Measurements from ENCODE around the gene HEMK1. TPM values are rescaled to one million over a fixed set of nuclear protein-coding genes. Genes with fewer than 3 reads are reported as not detected.
A peak's percentile ranks its signal among the peaks of the same experiment; 100 is the strongest.

Gene HEMK1
- total and polyA plus RNA-seq, 8 donors = 23.5 to 27.6 (median 25.0) TPM

GRCh38 chr3:50545781-50546180 is 23.5 kb upstream of the HEMK1 start:
- H3K4me1 ChIP-seq = no peaks in the 10 kb centered on the region
- TF ChIP-seq, protein P1, sequence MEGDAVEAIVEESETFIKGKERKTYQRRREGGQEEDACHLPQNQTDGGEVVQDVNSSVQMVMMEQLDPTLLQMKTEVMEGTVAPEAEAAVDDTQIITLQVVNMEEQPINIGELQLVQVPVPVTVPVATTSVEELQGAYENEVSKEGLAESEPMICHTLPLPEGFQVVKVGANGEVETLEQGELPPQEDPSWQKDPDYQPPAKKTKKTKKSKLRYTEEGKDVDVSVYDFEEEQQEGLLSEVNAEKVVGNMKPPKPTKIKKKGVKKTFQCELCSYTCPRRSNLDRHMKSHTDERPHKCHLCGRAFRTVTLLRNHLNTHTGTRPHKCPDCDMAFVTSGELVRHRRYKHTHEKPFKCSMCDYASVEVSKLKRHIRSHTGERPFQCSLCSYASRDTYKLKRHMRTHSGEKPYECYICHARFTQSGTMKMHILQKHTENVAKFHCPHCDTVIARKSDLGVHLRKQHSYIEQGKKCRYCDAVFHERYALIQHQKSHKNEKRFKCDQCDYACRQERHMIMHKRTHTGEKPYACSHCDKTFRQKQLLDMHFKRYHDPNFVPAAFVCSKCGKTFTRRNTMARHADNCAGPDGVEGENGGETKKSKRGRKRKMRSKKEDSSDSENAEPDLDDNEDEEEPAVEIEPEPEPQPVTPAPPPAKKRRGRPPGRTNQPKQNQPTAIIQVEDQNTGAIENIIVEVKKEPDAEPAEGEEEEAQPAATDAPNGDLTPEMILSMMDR (IDR thresholded peaks at IDR 0.05) = no peak
- DNase-seq = no peak
- no peaks in the 10 kb centered on the region for H3K9me3 ChIP-seq
- no peak for ATAC-seq
- H3K27me3 ChIP-seq = no peaks in the 10 kb centered on the region
- no peaks in the 10 kb centered on the region for H3K36me3 ChIP-seq
- intact Hi-C loops (cut with DNase I) = no loop called here
- H3K4me3 ChIP-seq = no peak overlapping the region
- H3K27ac ChIP-seq = no peak overlapping the region

GRCh38 chr3:50549226-50549625 is 20.1 kb upstream of the HEMK1 start:
- DNase-seq = no peak
- Histone ChIP-seq H3K9me3 (no peaks in the 10 kb centered on the region), H3K4me1 (no peaks in the 10 kb centered on the region), H3K27me3 (no peaks in the 10 kb centered on the region), H3K27ac (no peak overlapping the region), H3K36me3 (no peaks in the 10 kb centered on the region), H3K4me3 (no peak overlapping the region)
- no peak for ATAC-seq
- TF ChIP-seq, protein P1 (IDR thresholded peaks at IDR 0.05) = no peak
- intact Hi-C loops (cut with DNase I) = no loop called here

DNA sequence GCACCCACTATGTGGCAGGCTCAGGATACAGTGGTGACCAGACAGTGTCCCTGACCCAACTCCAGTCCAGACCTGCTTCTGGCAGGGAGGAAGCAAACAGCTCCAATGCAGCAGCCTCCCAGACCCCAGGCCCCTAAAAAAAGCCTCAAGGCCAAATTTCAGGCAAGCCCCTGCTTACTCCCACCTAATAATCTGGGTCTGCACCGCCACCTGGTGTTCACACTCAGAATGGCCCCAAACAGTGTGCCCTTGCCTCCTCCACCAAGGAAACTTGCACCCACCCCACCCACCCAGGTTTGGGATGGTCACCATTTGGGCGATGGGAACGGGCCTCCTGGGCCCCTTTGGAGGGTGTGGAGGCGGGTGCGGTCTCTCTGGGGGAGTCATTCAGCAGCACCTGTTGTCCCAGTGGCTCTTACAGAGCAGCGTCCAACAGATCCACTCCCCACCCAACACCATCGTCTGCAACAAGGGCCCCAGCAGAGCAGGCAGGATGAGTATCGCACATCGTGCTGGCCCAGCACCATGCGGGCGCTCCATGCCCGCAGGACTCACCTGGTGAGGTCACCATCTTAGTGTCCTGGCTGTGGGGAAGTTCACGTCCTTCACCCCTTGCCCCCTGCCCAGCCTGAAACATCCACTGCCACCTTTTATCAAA is 19.1 kb upstream of the HEMK1 start:
- peak; percentile 78 for ATAC-seq
- Histone ChIP-seq H3K4me1 (no peaks in the 10 kb centered on the region), H3K4me3 (no peak overlapping the region), H3K36me3 (no peaks in the 10 kb centered on the region), H3K27ac (no peak overlapping the region), H3K27me3 (no peaks in the 10 kb centered on the region), H3K9me3 (no peaks in the 10 kb centered on the region)
- DNase-seq = peak in 1 of 4 donors; percentile 62
- intact Hi-C loops (cut with DNase I) = no loop called here
- TF ChIP-seq, protein P1 (IDR thresholded peaks at IDR 0.05) = peak; percentile 79 to 83

GRCh38 chr3:50551054-50551659 is 18.2 kb upstream of the HEMK1 start:
- ATAC-seq (no peak), DNase-seq (peak in 1 of 4 donors; percentile 36)
- Histone ChIP-seq H3K9me3 (no peaks in the 10 kb centered on the region), H3K4me1 (no peaks in the 10 kb centered on the region), H3K27me3 (no peaks in the 10 kb centered on the region), H3K27ac (no peak overlapping the region), H3K4me3 (no peak overlapping the region), H3K36me3 (no peaks in the 10 kb centered on the region)
- TF ChIP-seq, protein P1 (IDR thresholded peaks at IDR 0.05) = no peak
- intact Hi-C loops (cut with DNase I) = no loop called here

DNA sequence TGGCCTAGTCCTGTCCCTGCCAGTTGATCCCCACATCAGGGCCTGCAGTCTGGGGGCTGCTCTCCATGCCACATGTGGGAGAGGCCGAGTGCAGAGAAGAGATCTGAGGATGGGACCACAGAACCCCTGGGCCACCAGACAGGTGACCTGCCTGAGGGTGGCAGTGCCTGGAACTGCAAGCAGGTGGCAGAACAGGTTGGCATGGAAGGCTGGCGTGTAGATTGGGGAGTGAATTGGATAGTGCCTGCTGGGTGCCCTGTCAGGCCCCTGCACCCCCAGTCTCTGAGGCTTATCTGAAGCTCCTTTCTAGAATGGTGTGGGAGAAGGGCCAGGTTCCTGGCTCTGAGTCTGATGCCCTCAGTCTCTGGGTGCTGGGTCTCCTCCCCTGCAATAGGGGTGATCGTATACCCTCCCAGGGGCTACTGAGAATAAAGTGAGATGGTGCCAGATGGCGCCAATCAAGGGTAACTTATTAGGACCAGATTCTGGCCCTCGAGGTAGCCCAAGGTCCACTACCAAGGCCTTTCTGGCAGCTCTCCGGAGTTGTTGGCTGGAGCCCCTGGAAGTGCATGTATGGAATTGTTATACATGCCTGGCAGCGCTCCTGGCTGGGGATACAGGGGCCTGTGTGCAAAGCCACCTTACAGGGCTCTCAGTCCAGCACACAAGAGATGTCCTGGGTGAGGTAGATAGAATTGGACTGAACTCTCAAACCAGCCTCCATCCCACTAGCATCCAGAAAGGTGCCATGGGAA is 17.5 kb upstream of the HEMK1 start:
- H3K27ac ChIP-seq = no peak overlapping the region
- no peaks in the 10 kb centered on the region for H3K36me3 ChIP-seq
- TF ChIP-seq, protein P1 (IDR thresholded peaks at IDR 0.05) = no peak
- no peak for ATAC-seq
- no peaks in the 10 kb centered on the region for H3K9me3 ChIP-seq
- peaks cover 0 to 2% of the 10 kb centered on the region in 2 donors for H3K27me3 ChIP-seq
- no peak for DNase-seq
- H3K4me1 ChIP-seq = no peaks in the 10 kb centered on the region
- intact Hi-C loops (cut with DNase I) = no loop called here
- H3K4me3 ChIP-seq = no peak overlapping the region

Data from left lung (tissue), 10 donors.